IMR-90 (cell line): Measurements from ENCODE around the gene USH2A. TPM values are rescaled to one million over a fixed set of nuclear protein-coding genes. Genes with fewer than 3 reads are reported as not detected.
A peak's percentile ranks its signal among the peaks of the same experiment; 100 is the strongest.

ENCODE experiments used
- ATAC-seq: fragments of 200-7000 bp; cut with Tn5 transposase; 2 replicates; pipeline ENCODE4 v1.9.1; 2020; ENCODE audit warnings: low read depth, mild to moderate bottlenecking, moderate library complexity
- BruUV-seq: library from RNA; stranded (reverse); fragments of 400-500 nt; replicated peaks from 2 replicates; lab custom pipeline; 2021; lab: Mats Ljungman, UMichigan
- CTCF ChIA-PET: fragments of 300-600 bp; formaldehyde crosslinking; extraction: SDS; loops from one replicate; lab custom pipeline; 2021; ENCODE audit warnings: antibody characterized with exemption; lab: Yijun Ruan, JAX
- POLR2A ChIA-PET: fragments of 300-600 bp; sonication (Branson Sonifier 250); formaldehyde crosslinking; loops from one replicate; lab custom pipeline; 2022; ENCODE audit warnings: antibody characterized with exemption; ENCODE audit not compliant: unreplicated experiment; lab: Charles Lee
- DNase-seq: peaks from one replicate; pipeline ENCODE4 v3.0.0; 2013
- H2AFZ ChIP-seq: replicated peaks from 2 replicates; pipeline ENCODE3; 2013; ENCODE audit warnings: low read length, mild to moderate bottlenecking; ENCODE audit not compliant: poor library complexity
- H2AK5ac ChIP-seq: 2 replicates; pipeline ENCODE4 v1.6.1; 2013; ENCODE audit warnings: low read depth, low read length, inconsistent platforms
- H2AK9ac ChIP-seq: replicated peaks from 2 replicates; pipeline ENCODE3; 2013; ENCODE audit warnings: mild to moderate bottlenecking, low read depth, low read length, moderate library complexity; ENCODE audit not compliant: poor library complexity
- H2BK120ac ChIP-seq: 2 replicates; pipeline ENCODE4 v1.6.1; 2013; ENCODE audit warnings: low read depth, low read length, inconsistent platforms
- H2BK15ac ChIP-seq: 3 replicates; pipeline ENCODE4 v1.6.1; 2013; ENCODE audit warnings: low read depth, low read length, inconsistent platforms
- H2BK20ac ChIP-seq: 2 replicates; pipeline ENCODE4 v1.6.1; 2013; ENCODE audit warnings: low read depth, mild to moderate bottlenecking, inconsistent platforms, low read length, moderate library complexity
- H2BK5ac ChIP-seq: 2 replicates; pipeline ENCODE4 v1.6.1; 2013; ENCODE audit warnings: mild to moderate bottlenecking, low read depth, low read length, inconsistent platforms; ENCODE audit not compliant: poor library complexity, severe bottlenecking
- H3K14ac ChIP-seq: replicated peaks from 2 replicates; pipeline ENCODE4 v1.6.1; 2013; ENCODE audit warnings: low read depth, low read length, inconsistent platforms
- H3K18ac ChIP-seq: 2 replicates; pipeline ENCODE4 v1.6.1; 2013; ENCODE audit warnings: low read depth, low read length, control low read depth
- H3K23ac ChIP-seq: 2 replicates; pipeline ENCODE4 v1.6.1; 2013; ENCODE audit warnings: low read depth, low read length, inconsistent platforms
- H3K27ac ChIP-seq: 2 replicates; pipeline ENCODE4 v1.5.1; 2013; ENCODE audit warnings: mild to moderate bottlenecking, control low read depth, low read length; ENCODE audit not compliant: insufficient read depth
- H3K27me3 ChIP-seq: 2 replicates; pipeline ENCODE4 v1.6.1; 2013; ENCODE audit warnings: low read length; ENCODE audit not compliant: control insufficient read depth, insufficient read depth
- H3K36me3 ChIP-seq: 2 replicates; pipeline ENCODE4 v1.6.1; 2013; ENCODE audit warnings: low read length, mixed read lengths; ENCODE audit not compliant: control insufficient read depth, insufficient read depth
- H3K4ac ChIP-seq: 2 replicates; pipeline ENCODE4 v1.6.1; 2013; ENCODE audit warnings: low read depth, low read length, inconsistent platforms
- H3K4me1 ChIP-seq: 2 replicates; pipeline ENCODE4 v1.6.1; 2013; ENCODE audit warnings: low read length, mixed read lengths; ENCODE audit not compliant: control insufficient read depth, insufficient read depth
- H3K4me2 ChIP-seq: 2 replicates; pipeline ENCODE4 v1.6.1; 2013; ENCODE audit warnings: low read depth, mild to moderate bottlenecking, control low read depth, low read length, moderate library complexity
- H3K4me3 ChIP-seq: 2 replicates; pipeline ENCODE4 v1.5.1; 2013; ENCODE audit warnings: low read depth, mild to moderate bottlenecking, control low read depth, low read length, moderate library complexity; ENCODE audit not compliant: insufficient read depth
- H3K56ac ChIP-seq: 2 replicates; pipeline ENCODE4 v1.6.1; 2013; ENCODE audit warnings: low read length, inconsistent platforms; ENCODE audit not compliant: insufficient read depth; ENCODE audit errors: extremely low read depth
- H3K79me1 ChIP-seq, 2 experiments: 2 replicates each; pipeline ENCODE4 v1.6.1; 2013; ENCODE audit warnings: low read length in 2 of 2, inconsistent platforms in 1 of 2, low read depth in 1 of 2
- H3K9ac ChIP-seq: 2 replicates; pipeline ENCODE4 v1.6.1; 2013; ENCODE audit warnings: low read depth, low read length, control low read depth
- H3K9me1 ChIP-seq: 2 replicates; pipeline ENCODE4 v1.6.1; 2013; ENCODE audit warnings: low read length, inconsistent platforms; ENCODE audit not compliant: insufficient read depth
- H3K9me3 ChIP-seq: 2 replicates; pipeline ENCODE4 v1.6.1; 2013; ENCODE audit warnings: low read length; ENCODE audit not compliant: control insufficient read depth, insufficient read depth
- H4K20me1 ChIP-seq: 2 replicates; pipeline ENCODE4 v1.6.1; 2013; ENCODE audit warnings: low read length, inconsistent platforms; ENCODE audit not compliant: insufficient read depth
- H4K5ac ChIP-seq: 2 replicates; pipeline ENCODE4 v1.6.1; 2013; ENCODE audit warnings: mild to moderate bottlenecking, low read depth, low read length, control low read depth
- H4K8ac ChIP-seq, 2 experiments: 2 replicates each; pipeline ENCODE4 v1.6.1; 2013; ENCODE audit warnings: low read depth in 2 of 2, low read length in 2 of 2, control low read depth in 1 of 2, inconsistent platforms in 1 of 2
- H4K91ac ChIP-seq: 2 replicates; pipeline ENCODE4 v1.6.1; 2013; ENCODE audit warnings: low read depth, low read length, inconsistent platforms; ENCODE audit not compliant: insufficient read depth
- CEBPB ChIP-seq: IDR thresholded peaks from 2 replicates; pipeline ENCODE4 v1.6.1; 2012; ENCODE audit warnings: low read depth, low read length, improper control_type of control experiment
- RCOR1 ChIP-seq: IDR thresholded peaks from 2 replicates; pipeline ENCODE4 v1.6.1; 2012; ENCODE audit warnings: mild to moderate bottlenecking, low read length, improper control_type of control experiment; ENCODE audit not compliant: insufficient replicate concordance
- WGBS, 2 experiments: methylation state at CpG; one replicate each; pipeline versions ENCODE4 v1.1.5 to v1.1.7; 2013; ENCODE audit warnings: missing lambda C conversion rate in 2 of 2; ENCODE audit not compliant: insufficient read length in 1 of 2; ENCODE audit errors: extremely low coverage in 2 of 2; 5-methylcytosine and 5-hydroxymethylcytosine counted together
- dilution Hi-C: fragments of 300-500 bp; cut with HindIII; formaldehyde crosslinking; loops from one replicate; pipeline ENCODE4 v1.14.3; 2018; ENCODE audit warnings: low sequenced_read_pairs; ENCODE audit not compliant: unreplicated experiment
- in situ Hi-C: fragments of 300-500 bp; cut with MboI; formaldehyde crosslinking; loops from 3 replicates; pipeline ENCODE4 v1.14.3; 2019; ENCODE audit warnings: low sequenced_read_pairs, inconsistent platforms, mixed read lengths
- intact Hi-C: fragments of 100-400 bp; cut with micrococcal nuclease; formaldehyde crosslinking; loops from 2 replicates; pipeline ENCODE4 v1.10.0; 2022
- polyA plus RNA-seq, 3 experiments: library from polyadenylated mRNA; depleted of rRNA; stranded (reverse); fragments of >200 nt; gene quantifications; 2 replicates each; pipeline ENCODE4 v1.2.3, GENCODE V29; 2012; ENCODE audit warnings: low replicate concordance in 1 of 3
- total RNA-seq: library from RNA; depleted of rRNA; stranded (reverse); fragments of >200 nt; gene quantifications from 2 replicates; pipeline ENCODE4 v1.2.3, GENCODE V29; 2012

The USH2A gene
- total and polyA plus RNA-seq, 2 of the 4 experiments (the other 2 are of a cell fraction), result under 0.01 to 0.02 TPM

GRCh38 chr1:215636258-215636965 lies 786.8 kb downstream of the USH2A start:
- no peaks in the 10 kb centered on the region for H3K36me3 ChIP-seq
- H4K20me1 ChIP-seq, result no peaks in the 10 kb centered on the region
- no TSS peak for BruUV-seq
- ATAC-seq (peak; percentile 71), DNase-seq (peak; percentile 65)
- peak overlapping the region; percentile 12 to 53; a peak in 2 of 4 replicates for H4K8ac ChIP-seq
- H3K4me3 ChIP-seq, result no peak overlapping the region
- H2BK15ac ChIP-seq, result no peak overlapping the region; the same call in 2 of the 3 replicates
- H3K27me3 ChIP-seq, result no peaks in the 10 kb centered on the region
- peak overlapping the region; percentile 69 for H2AFZ ChIP-seq
- H3K9me3 ChIP-seq, result no peaks in the 10 kb centered on the region
- peak overlapping the region; percentile 56 for H2BK20ac ChIP-seq
- intact Hi-C loops, result no loop called here
- H4K91ac ChIP-seq, result no peak overlapping the region
- peak; percentile 92 for TF ChIP-seq CEBPB
- TF ChIP-seq RCOR1, result no peak
- peak overlapping the region; percentile 48 for H2BK120ac ChIP-seq
- peak overlapping the region; percentile 12; the same call in 1 of the 2 replicates for H4K5ac ChIP-seq
- ChIA-PET CTCF (no interaction called here), POLR2A (no interaction called here)
- H3K14ac ChIP-seq, result peak overlapping the region; percentile 7
- peak overlapping the region; percentile 44 for H3K4ac ChIP-seq
- H2BK5ac ChIP-seq, result peak overlapping the region; percentile 8
- no peaks in the 10 kb centered on the region for H3K79me1 ChIP-seq
- peak overlapping the region; percentile 52 for H3K18ac ChIP-seq
- H2AK5ac ChIP-seq, result no peak overlapping the region
- dilution Hi-C loops, result no loop called here
- H3K4me1 ChIP-seq, result peaks cover 8% of the 10 kb centered on the region
- H3K4me2 ChIP-seq, result peak overlapping the region; percentile 39
- H3K56ac ChIP-seq, result no peak overlapping the region
- in situ Hi-C loops, result no loop called here
- H3K27ac ChIP-seq, result peak overlapping the region; percentile 51; the same call in 1 of the 2 replicates
- 100% methylated on average over 1 of the region's 9 CpGs; no CpG with 5 or more reads in 1 of the 2 experiments for WGBS, 2 experiments
- no peak overlapping the region for H3K9ac ChIP-seq
- peak overlapping the region; percentile 9 for H2AK9ac ChIP-seq
- peak overlapping the region; percentile 32; the same call in 1 of the 2 replicates for H3K23ac ChIP-seq
- peaks cover 10% of the 10 kb centered on the region for H3K9me1 ChIP-seq
